ENCODE data around the gene TMEM14C.
A peak's percentile ranks its signal among the peaks of the same experiment; 100 is the strongest.

Gene TMEM14C

GRCh38 chr6:10771371-10771894, 48.6 kb downstream of the TMEM14C start:
- peak; percentile 97 for DNase-seq

- DNase-seq, result no peak
Observed at GRCh38 chr6:10778230-10778629, 55.4 kb downstream of the TMEM14C start.

GRCh38 chr6:10779076-10779475, 56.2 kb downstream of the TMEM14C start:
- no peak for DNase-seq

Data from hematopoietic multipotent progenitor cell treated with erythropoietin and hydrocortisone succinate and interleukin-3 and kit ligand, for 8 days (in vitro differentiated cells).